GM18909 (cell line): ENCODE measurements around the gene NKAIN2.
"Not testable (repeated sequence)": the region's sequence is repeated elsewhere in the genome, so short reads cannot be mapped to it uniquely, and the experiment has no call there.

ENCODE experiments used
- ATAC-seq: cut with Tn5 transposase; IDR thresholded peaks from one replicate; pipeline ENCODE4 v1.9.1; 2021; ENCODE audit warnings: mild to moderate bottlenecking; ENCODE audit not compliant: unreplicated experiment, poor library complexity

Gene NKAIN2

DNA sequence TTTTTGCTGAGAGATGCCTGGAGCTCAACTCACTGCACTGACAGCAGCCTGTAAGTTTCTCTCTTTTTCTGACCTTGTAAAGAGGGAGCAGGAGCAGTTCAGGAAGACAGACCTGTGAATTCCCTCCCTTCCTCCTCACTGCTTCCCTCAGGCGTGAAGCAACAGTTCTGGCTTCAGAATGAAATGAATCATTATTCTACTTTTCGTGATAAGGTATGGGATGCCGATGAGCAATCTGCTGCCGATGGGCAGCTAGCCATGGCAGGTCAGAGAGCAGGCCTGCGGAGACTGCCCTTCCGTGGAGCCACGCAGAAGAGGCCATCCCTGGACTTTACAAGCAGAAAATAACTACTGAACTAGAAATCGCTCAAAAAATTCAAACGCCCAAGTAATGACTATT lies 732.1 kb downstream of the NKAIN2 start:
- ATAC-seq, result no peak

DNA sequence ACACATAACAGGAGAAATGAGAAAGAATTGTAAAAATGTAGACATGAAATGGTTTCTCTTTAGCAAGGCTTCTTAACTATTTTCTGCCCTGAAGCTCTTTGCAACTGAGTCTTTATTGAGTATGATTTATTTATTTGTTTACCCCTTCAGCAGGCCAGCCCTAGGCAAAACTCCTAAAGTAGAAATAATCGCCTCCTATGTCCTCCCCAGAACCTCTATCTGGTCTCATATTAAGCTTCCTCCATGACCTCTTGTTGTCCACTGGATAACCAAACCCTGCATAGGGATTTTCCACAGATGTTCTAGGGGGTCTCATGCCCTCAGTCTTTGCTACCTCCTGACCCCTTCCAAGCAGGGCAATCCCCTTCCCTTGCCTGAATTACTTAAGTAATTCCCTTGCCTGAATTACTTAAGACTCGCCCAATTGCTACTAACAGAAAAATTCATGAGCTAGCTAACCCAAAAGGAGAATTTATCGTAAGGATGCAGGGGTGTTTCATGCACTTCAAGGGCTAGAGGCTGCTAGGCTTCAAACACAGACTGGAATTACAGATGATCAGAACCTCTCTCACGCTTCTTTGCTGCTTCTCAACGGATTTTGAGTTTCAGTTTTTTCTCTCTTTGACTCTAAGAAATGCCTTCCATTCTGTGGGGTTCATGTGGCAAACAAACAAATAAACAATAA lies 732.6 kb downstream of the NKAIN2 start:
- ATAC-seq, result no peak

DNA sequence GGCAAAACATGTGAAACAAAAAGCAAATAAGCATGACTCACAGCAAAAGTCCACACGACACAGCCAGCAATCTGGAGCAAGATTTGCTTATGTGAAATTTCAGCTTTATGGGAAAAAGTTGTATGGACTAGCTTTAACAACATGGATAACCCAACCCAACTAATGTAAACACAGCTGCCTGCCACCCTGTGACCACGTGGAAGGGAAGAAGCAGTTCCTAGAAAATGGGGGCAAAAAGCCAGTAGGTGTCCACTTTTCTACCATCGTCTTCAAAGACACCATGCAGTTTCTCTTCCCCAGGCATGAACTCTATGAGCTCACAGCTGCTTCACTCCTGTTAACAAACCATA lies 733.2 kb downstream of the NKAIN2 start:
- ATAC-seq, result no peak

DNA sequence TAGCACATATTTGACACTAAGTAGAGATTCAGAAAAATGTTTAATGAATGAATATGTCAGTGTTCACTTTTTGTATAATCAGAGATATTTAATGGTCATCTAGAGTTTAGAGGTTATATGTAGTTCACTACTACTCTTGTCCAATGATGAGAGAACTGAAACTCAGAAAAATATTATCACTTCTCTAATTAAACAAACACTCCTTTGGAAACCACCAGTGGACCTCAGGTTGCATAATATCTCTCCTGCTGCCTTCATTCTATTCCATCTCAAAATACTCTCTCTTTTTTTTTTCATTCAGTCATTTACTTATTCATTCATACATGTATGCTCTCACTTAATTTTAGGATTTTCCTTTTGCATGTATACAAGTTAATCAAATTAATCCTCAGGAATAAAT lies 735.4 kb downstream of the NKAIN2 start:
- ATAC-seq, result no peak

DNA sequence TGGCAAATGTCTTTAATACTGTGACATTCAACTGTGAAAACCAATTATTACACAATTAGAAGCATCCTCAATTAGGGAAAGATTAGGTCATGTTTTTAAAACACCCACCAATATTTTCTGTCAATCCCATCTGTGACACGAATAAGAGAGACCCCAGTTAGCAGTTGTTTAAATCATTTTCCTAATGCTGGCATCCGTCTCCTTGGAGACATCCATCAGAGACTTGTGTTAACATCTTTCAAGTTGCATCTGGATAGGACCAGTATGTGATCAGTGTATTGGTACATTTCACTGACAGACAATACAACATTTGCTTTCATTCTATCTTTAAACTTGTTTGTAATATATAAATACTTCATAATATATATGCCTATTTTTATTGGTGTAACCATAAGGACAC lies 737.9 kb downstream of the NKAIN2 start:
- ATAC-seq, result no peak

DNA sequence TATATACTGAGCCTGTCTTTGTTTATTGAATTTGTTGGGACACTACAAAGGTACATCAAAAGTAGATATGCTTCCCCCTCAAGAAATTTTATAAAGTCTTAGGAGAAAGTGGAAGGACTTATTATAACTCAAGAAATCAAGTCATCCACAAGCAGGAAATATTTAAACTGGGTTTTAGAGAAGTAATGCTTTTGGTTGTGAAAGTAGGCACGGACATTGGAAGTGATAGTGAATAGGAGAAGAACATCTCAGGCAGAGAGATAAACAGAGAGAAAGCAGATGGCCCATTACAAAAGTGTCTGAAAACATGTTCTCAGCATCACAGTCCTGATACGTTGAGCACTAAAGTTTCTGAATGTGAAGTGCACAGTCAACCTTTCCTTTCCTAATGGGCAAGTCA lies 742.9 kb downstream of the NKAIN2 start:
- ATAC-seq, result no peak

DNA sequence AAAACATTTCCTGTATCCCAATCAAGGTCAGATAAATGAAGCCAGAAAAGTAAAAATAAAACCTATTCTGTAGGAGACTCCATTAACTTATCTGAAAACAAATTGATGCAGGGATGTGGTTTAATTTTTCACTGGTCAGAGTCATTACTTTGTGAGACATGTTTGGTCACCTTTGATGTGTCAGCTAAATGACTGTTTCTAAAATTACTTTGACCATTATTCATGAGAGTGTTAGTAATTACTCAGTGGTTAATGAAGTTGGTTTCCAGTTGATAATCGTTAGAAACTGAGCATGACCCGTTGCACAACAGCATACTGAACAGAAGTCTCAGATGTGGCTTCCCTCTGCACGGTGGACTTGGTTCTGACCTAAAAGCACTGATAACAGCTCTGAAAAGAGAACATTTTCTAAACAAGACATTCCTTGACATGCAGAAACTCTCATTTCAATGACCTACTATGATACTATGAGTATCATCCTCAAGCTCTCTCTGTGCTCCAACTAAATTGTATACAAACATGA lies 748.1 kb downstream of the NKAIN2 start:
- ATAC-seq, result no peak

DNA sequence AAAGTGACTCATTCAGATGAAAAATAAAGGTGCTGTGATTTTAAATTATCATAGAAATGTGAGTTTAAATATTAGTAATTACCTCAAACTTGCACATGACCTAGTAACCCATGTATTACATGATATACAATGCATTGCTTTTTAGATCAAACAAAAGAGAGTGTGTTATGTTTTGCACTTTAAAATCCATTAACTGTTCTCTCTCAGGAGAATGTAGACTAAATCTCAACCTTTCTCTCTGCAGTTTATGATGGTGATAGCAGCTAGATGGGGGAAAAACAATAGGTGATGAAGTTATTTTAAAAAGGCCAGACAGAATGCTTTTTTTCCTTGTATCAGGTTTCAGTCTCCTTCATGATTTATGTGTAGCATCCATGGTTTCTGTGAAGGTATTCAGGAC lies 754.2 kb downstream of the NKAIN2 start:
- ATAC-seq, result no peak

DNA sequence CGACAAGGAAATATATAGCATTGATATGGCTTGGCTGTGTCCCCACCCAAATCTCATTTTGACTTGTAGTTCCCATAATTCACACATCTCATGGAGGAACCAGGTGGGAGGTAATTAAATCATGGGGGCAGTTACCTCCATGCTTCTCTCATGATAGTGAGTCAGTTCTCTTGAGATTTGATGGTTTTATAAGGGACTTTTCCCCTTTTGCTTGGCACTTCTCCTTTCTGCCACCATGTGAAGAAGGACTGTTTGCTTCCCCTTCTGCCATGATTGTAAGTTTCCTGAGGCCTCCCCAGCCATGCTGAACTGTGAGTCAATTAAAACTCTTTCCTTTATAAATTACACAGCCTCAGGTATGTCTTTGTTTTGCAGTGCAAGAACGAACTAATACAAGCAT lies 756.4 kb downstream of the NKAIN2 start:
- not testable (repeated sequence) for ATAC-seq

DNA sequence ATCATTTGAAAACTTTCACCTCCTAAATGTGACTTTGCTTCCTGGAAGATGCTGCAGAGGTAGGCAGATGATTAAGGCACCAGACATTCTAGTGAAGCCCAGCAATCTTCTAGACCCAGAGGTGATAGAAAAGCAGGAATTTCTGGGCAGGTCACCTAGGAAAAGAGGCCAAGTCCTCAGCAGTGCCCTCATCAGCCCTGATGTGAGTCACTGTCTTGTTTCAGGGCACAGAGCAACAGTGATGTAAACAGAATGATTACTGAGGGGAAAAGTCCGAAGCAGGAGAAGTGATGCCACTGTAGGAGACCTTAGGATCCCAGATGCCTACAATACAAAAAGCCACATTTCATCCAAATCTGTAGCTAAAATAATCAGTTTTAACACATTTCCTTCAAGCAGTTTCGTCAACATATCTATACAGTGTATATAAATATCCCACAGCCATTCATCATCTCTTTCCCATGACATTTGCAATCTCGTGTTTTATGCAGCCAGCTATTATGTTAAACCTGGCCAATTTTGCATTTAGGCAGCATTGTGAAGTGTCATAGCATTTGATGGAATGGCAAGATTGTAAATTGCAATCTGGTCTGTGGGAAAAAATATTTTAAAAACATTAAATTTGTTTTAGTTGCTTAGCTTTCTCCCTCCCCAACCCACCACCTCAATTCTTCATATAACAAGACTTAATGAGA lies 757.4 kb downstream of the NKAIN2 start:
- no peak for ATAC-seq

DNA sequence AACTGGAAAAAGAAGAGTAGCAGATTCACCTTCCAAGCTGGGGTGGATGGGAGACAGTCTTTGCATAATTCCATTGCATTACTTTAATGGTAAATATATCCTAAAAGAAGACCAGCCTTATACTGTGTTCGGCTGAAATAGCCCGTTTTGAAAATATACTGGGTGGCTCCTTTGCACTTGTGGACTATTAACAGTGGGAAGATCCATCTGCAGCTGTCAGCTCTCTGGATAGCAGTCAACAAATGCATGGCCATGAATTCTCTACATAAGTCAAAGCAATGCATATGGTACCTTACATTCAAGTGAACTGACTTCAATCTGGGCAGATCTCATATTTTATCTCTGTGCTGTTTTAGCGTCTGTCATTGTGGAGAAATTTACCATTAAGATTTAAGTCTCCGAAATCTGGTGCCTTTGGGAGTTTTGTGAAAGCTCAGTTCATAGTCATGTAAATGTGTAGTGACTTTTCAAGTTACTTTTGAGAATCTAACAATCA lies 758.0 kb downstream of the NKAIN2 start:
- ATAC-seq, result no peak

DNA sequence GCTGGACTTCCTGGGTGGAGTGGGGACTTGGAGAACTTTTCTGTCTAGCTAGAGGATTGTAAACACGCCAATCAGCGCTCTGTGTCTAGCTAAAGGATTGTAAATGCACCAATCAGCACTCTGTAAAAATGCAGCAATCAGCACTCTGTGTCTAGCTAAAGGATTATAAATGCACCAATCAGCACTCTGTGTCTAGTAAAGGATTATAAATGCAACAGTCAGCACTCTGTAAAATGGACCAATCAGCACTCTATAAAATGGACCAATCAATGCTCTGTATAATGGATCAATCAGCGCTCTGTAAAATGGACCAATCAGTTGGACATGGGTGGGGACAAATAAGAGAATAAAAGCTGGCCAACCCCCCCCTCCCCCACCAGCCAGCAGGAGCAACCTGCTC lies 760.5 kb downstream of the NKAIN2 start:
- not testable (repeated sequence) for ATAC-seq

DNA sequence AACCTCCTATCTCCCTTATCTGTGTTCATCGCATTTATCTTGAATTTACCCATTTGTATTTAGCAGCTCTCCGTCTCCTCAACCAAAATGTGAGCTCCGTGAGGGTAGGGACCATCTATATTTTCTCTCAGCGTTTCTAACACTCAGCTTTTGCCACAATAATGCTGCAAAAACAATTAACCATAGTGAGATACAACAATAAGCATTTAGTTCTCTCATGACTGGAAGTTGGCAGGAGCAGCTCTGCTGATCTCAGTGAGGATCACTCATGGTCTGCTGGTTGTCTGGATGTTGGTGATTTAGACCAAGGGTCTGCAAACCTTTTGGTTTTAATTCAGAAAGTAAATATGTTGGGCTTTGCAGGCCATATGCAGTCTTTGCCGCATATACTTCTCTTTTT lies 763.7 kb downstream of the NKAIN2 start:
- no peak for ATAC-seq

DNA sequence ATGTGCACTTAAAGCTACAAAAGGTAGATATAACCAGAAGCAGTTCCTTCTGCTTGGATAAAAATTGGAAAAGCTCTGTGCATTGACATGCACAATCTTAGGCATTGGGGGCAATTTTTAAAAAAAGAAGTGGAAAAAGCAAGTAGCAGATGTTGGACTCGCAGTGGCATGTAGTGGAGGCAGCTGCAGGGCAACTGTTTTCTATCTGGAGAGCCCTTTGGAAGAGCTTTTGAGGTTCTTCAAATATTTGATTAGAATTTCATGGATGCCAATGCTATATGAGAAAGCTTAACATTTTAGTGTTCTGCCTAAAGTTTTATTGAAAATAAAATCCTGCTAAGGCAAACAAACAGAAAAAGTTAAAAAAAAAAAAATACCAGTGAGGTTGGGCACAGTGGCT lies 770.3 kb downstream of the NKAIN2 start:
- no peak for ATAC-seq

DNA sequence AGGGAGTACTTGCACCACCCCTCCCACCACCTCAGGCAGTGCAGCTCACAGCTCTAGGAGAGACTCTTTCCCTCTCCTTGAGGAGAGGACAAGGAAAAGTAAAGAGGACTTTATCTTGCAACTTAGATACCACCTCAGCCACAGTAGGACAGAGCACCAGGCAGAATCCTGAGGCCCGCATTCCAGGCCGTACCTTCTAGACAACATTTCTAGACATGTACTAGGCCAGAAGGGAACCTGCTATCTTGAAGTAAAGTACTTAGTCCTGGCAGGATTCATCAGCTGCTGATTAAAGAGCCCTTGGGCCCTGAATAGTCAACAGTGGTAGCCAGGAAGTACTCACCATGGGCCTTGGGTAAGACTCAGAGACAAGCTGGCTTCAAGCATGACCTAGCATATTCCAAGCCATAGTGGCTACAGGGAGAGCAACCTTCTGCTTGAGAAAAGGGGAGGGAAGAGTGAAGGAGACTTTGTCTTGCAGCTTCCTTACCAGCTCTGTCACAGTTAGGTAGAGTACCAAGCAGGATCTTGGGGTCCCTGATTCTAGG lies 774.1 kb downstream of the NKAIN2 start:
- no peak for ATAC-seq

DNA sequence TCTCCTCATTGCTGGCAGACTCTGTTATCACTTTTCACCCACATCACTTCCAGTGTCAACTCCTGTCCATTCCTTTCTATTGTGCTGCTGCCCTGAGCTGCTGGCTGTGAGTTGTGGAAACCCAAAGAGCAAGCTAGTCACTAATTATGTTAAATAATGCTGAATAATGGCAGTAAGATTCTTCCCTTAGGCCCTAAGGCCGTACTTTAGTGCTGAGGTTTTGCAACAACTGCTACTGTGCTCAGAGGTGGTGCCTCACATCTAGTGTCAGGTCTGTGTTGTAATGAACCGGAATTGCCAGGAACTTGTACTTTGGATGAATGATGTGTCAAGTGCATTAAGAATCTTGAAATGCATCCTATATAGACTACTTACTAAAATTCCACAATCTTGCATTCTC lies 786.3 kb downstream of the NKAIN2 start:
- no peak for ATAC-seq

DNA sequence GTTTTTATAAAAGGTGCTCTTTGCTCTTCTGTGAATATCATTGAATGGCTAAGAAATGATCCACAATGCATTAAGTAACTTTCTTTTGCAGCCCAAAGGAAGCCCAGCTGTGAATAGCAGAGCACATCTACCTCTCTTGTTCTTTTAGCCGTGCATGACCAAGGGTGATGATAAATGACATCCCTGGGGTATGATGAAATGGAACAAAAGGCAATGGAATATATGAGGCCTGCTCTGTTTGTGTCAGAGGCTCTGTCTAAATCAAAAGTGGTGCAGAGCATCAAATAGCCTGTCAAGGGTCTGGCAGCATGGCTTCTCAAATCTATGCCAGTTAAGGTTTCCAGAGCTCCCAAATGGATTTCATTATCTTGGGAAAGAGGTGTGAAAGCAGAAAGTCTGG lies 796.0 kb downstream of the NKAIN2 start:
- ATAC-seq, result no peak

DNA sequence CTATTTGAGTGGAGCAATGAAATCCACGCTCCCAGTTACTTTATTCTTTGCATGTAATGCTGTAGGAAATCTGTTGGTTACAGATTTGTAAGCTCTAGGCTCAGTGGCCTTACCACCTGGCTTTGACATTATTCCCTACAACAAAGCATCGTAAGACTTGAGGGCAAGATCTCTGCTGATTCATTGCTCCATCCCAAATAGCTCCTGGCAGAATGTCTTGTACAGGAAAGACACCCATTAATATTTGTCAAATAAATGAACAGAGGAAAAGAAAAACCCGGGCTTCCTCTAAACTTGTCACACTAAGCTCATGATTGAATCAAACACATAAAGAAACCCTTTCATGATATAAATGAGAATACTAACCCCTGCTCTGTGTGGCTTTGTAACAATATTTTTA lies 801.1 kb downstream of the NKAIN2 start:
- no peak for ATAC-seq

DNA sequence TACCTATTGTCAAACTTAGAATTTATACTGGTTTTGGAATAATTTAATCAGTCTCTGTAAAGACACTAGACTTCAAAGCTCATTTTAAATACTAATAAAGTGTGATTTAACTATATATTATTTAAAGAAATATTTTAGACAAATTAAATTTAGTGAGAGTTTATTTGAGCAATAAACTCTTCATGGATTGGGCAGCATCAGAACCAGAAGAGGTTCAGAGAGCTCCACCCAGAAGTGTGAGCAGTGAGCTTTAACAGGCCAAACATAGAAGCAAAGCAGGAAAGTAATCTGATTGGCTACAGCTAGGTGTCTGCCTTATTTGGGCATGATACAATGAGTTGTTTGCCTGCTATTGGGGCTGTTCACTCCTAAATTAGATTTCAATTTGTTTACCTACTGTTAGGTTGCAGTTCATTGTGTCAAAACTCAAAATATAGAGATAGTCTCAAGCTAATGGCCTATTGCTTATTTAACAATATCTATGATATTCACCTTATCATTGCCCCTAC lies 803.5 kb downstream of the NKAIN2 start:
- ATAC-seq, result no peak

DNA sequence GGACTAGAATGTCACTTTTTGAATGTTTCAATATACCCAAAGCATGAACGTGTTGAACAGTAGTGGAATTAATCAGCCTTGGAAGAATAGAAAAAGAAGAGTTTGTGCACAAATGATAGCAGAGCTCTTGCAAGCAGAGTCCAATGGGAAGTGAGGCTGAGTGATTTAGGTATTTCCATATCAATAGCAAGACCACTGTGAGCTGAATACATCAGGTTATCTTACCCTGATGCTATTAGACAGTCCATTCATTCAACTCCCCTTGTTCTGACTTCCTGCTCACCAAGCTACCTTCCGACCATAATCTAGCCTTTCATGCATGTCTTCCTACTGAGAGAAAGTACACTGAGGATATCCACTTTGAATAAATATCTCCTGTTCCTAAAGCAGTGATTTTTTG lies 809.4 kb downstream of the NKAIN2 start:
- ATAC-seq, result no peak

DNA sequence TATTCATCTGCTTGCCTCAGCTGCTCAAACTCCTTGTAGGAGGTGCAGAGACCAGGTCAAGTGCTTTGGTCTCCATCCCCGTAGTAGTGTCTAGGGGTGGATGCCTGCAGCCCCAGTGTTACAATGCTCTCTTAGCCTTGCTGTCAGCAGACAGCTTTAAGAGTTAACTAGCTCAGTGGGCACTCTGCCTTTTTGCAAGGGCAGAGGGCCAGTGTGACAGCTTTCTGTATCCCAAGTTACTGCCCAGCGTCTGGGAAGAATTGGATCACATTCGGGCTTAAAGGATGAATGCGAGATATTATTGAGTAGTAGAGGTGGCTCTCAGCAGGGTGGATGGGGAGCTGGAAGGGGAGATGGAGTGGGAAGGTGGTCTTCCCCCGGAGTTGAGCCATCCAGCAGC lies 818.7 kb downstream of the NKAIN2 start:
- ATAC-seq, result no peak
